Chondrocyte (in vitro differentiated cells): ENCODE results near the gene IL34. TPM values are rescaled to one million over a fixed set of nuclear protein-coding genes. Genes with fewer than 3 reads are reported as not detected.

Experiments
- DNase-seq: peaks from one replicate; pipeline ENCODE4 v3.0.0; 2021; ENCODE audit warnings: mixed read lengths, low spot score
- H3K27ac Mint-ChIP-seq: one replicate; pipeline ENCODE4 v1.8.0; 2021; ENCODE audit warnings: mild to moderate bottlenecking, moderate library complexity, mixed read lengths; ENCODE audit not compliant: unreplicated experiment
- H3K27me3 Mint-ChIP-seq: 2 replicates; pipeline ENCODE4 v1.8.0; 2021; ENCODE audit warnings: low read depth, mixed read lengths
- H3K36me3 Mint-ChIP-seq: 2 replicates; pipeline ENCODE4 v1.8.0; 2021; ENCODE audit warnings: low read depth, mixed read lengths
- H3K4me1 Mint-ChIP-seq: 2 replicates; pipeline ENCODE4 v1.8.0; 2021; ENCODE audit warnings: low read depth, mild to moderate bottlenecking, mixed read lengths
- H3K4me3 Mint-ChIP-seq: one replicate; pipeline ENCODE4 v1.8.0; 2021; ENCODE audit warnings: mild to moderate bottlenecking, moderate library complexity, mixed read lengths; ENCODE audit not compliant: unreplicated experiment
- H3K9me3 Mint-ChIP-seq: 2 replicates; pipeline ENCODE4 v1.8.0; 2021; ENCODE audit warnings: low read depth, mixed read lengths
- total RNA-seq: library from RNA; stranded (reverse); gene quantifications from 3 replicates; pipeline ENCODE4 v1.2.1, GENCODE V29; 2021
- TF ChIP-seq, protein P1 (sequence below): fragments of 200-600 bp; sonication (generic); IDR thresholded peaks from 2 replicates; pipeline ENCODE4 v1.5.0; 2021; ENCODE audit warnings: antibody characterized with exemption, mild to moderate bottlenecking, moderate library complexity

IL34 gene
- total RNA-seq, 1 donor from 2014 or later, result 20.8 TPM

- H3K9me3 Mint-ChIP-seq, result no peaks in the 10 kb centered on the region
Measured at GRCh38 chr16:70656712-70657263, 10.4 kb downstream of the IL34 start.

GRCh38 chr16:70657956-70658355 lies 11.6 kb downstream of the IL34 start:
- TF ChIP-seq, protein P1, sequence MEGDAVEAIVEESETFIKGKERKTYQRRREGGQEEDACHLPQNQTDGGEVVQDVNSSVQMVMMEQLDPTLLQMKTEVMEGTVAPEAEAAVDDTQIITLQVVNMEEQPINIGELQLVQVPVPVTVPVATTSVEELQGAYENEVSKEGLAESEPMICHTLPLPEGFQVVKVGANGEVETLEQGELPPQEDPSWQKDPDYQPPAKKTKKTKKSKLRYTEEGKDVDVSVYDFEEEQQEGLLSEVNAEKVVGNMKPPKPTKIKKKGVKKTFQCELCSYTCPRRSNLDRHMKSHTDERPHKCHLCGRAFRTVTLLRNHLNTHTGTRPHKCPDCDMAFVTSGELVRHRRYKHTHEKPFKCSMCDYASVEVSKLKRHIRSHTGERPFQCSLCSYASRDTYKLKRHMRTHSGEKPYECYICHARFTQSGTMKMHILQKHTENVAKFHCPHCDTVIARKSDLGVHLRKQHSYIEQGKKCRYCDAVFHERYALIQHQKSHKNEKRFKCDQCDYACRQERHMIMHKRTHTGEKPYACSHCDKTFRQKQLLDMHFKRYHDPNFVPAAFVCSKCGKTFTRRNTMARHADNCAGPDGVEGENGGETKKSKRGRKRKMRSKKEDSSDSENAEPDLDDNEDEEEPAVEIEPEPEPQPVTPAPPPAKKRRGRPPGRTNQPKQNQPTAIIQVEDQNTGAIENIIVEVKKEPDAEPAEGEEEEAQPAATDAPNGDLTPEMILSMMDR, result no peak
- Mint-ChIP-seq H3K4me1 (peaks cover 30% of the 10 kb centered on the region), H3K36me3 (peaks cover 9% of the 10 kb centered on the region), H3K27ac (peak overlapping the region; percentile 8), H3K4me3 (no peak overlapping the region), H3K9me3 (no peaks in the 10 kb centered on the region), H3K27me3 (no peaks in the 10 kb centered on the region)
- DNase-seq, result no peak

More at GRCh38 chr16:70656712-70657263, 10.4 kb downstream of the IL34 start:
- H3K36me3 Mint-ChIP-seq, result peaks cover 1% of the 10 kb centered on the region
- TF ChIP-seq, protein P1, result no peak
- peaks cover 28% of the 10 kb centered on the region for H3K4me1 Mint-ChIP-seq
- H3K27ac Mint-ChIP-seq, result no peak overlapping the region
- H3K27me3 Mint-ChIP-seq, result no peaks in the 10 kb centered on the region
- no peak overlapping the region for H3K4me3 Mint-ChIP-seq
- no peak for DNase-seq

DNA sequence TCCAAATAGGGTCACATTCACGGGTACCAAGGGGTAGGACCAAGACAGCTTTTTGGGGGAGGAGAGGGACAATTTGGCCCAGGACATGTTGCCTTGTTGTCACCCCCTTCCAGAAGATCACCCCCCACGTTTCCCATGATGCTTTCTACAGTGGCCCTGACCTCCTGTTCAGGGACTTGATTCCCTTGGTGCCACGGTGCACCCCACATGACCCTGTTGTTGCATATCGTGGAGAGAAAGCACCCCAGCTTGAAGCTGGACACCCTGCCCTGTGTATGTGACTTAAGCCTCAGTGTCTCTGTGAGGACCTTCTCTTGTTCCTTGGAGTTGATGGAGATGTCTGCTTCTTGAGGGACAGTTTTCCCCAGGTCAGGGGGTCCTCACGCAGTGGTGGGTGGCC lies 12.6 kb downstream of the IL34 start:
- peaks cover 29% of the 10 kb centered on the region for H3K4me1 Mint-ChIP-seq
- H3K4me3 Mint-ChIP-seq, result no peak overlapping the region
- TF ChIP-seq, protein P1, result no peak
- H3K27me3 Mint-ChIP-seq, result no peaks in the 10 kb centered on the region
- no peaks in the 10 kb centered on the region for H3K9me3 Mint-ChIP-seq
- DNase-seq, result no peak
- peaks cover 9% of the 10 kb centered on the region for H3K36me3 Mint-ChIP-seq
- no peak overlapping the region for H3K27ac Mint-ChIP-seq

DNA sequence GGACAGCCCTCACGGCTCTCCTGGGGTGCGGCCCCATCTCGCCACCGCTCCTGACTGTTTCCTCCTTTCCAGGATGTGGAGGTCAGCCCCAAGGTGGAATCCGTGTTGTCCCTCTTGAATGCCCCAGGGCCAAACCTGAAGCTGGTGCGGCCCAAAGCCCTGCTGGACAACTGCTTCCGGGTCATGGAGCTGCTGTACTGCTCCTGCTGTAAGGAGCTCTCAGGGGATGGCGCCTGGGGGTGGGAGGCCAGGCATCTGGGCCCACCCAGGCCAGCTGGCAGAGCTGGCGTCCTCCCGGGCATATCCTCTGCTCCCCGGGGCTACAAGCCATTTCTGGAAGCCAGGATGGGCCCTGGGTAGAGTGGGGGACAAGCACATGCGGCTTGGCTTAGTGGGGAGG lies 13.2 kb downstream of the IL34 start:
- TF ChIP-seq, protein P1, result no peak
- Mint-ChIP-seq H3K27ac (no peak overlapping the region), H3K4me1 (peaks cover 24% of the 10 kb centered on the region), H3K4me3 (no peak overlapping the region), H3K9me3 (no peaks in the 10 kb centered on the region), H3K36me3 (peaks cover 9% of the 10 kb centered on the region), H3K27me3 (no peaks in the 10 kb centered on the region)
- DNase-seq, result no peak

GRCh38 chr16:70659953-70660671 lies 13.8 kb downstream of the IL34 start:
- Mint-ChIP-seq H3K27ac (peak overlapping the region; percentile 76), H3K4me1 (peaks cover 24% of the 10 kb centered on the region), H3K36me3 (peaks cover 9% of the 10 kb centered on the region), H3K4me3 (no peak overlapping the region), H3K27me3 (no peaks in the 10 kb centered on the region), H3K9me3 (no peaks in the 10 kb centered on the region)
- TF ChIP-seq, protein P1, result no peak
- DNase-seq, result no peak
